Measurements from ENCODE around the gene GLUL.

The GLUL gene

GRCh38 chr1:182391362-182392049 lies at the start of gene GLUL:
TSS of gene GLUL (minus strand) at chr1:182391790. CDS start at chr1:182388737, 3,053 bp downstream.
- DNase-seq = peak; percentile 55 to 65

- no peak for DNase-seq
These were observed 46.7 kb upstream of the GLUL start for GRCh38 chr1:182438326-182438725.

GRCh38 chr1:182433580-182433979 lies 42.0 kb upstream of the GLUL start:
- DNase-seq = no peak

- no peak for DNase-seq
These were observed 39.7 kb upstream of the GLUL start for GRCh38 chr1:182431278-182431677.

- DNase-seq = no peak
These were observed 38.9 kb upstream of the GLUL start for GRCh38 chr1:182430263-182431068.

- no peak for DNase-seq
These were observed 36.5 kb upstream of the GLUL start for GRCh38 chr1:182428043-182428442.

GRCh38 chr1:182426442-182427430 lies 35.1 kb upstream of the GLUL start:
- no peak for DNase-seq

GRCh38 chr1:182415789-182416188 lies 24.2 kb upstream of the GLUL start:
- no peak for DNase-seq

- DNase-seq = no peak
These were observed 22.4 kb upstream of the GLUL start for GRCh38 chr1:182413969-182414368.

- no peak for DNase-seq
These were observed 21.9 kb upstream of the GLUL start for GRCh38 chr1:182413486-182413885.

GRCh38 chr1:182410620-182411273 lies 19.2 kb upstream of the GLUL start:
- DNase-seq = no peak

GRCh38 chr1:182410138-182410537 lies 18.5 kb upstream of the GLUL start:
- DNase-seq = no peak

GRCh38 chr1:182408435-182409075 lies 17.0 kb upstream of the GLUL start:
- DNase-seq = no peak

GRCh38 chr1:182407724-182408123 lies 16.1 kb upstream of the GLUL start:
- no peak for DNase-seq

GRCh38 chr1:182406012-182406411 lies 14.4 kb upstream of the GLUL start:
- no peak for DNase-seq

GRCh38 chr1:182405578-182405977 lies 14.0 kb upstream of the GLUL start:
- DNase-seq = no peak

GRCh38 chr1:182404781-182405180 lies 13.2 kb upstream of the GLUL start:
- DNase-seq = no peak

- DNase-seq = no peak
These were observed 9.0 kb upstream of the GLUL start, which contains the start of gene TEDDM1 for GRCh38 chr1:182400567-182400966. TSS of gene TEDDM1 (minus strand) at chr1:182400667. CDS start at chr1:182400485, 182 bp downstream.

- DNase-seq = no peak
These were observed 6.2 kb upstream of the GLUL start for GRCh38 chr1:182397653-182398393.

- no peak for DNase-seq
These were observed 4.3 kb upstream of the GLUL start for GRCh38 chr1:182395906-182396305.
